Measurements from ENCODE around the gene PPP1R8.
A peak's percentile ranks its signal among the peaks of the same experiment; 100 is the strongest.
"Not testable (repeated sequence)": the region's sequence is repeated elsewhere in the genome, so short reads cannot be mapped to it uniquely, and the experiment has no call there.

Gene PPP1R8

GRCh38 chr1:27864264-27864895 lies 33.8 kb downstream of the PPP1R8 start:
- DNase-seq (ENCODE audit: low read depth), result no peak
- no peak for TF ChIP-seq CTCF (IDR thresholded peaks at IDR 0.05; ENCODE audit: low read length, missing control alignments)

GRCh38 chr1:27865821-27866220 lies 35.2 kb downstream of the PPP1R8 start:
- no peak for DNase-seq (ENCODE audit: low read depth)
- no peak for TF ChIP-seq CTCF (IDR thresholded peaks at IDR 0.05; ENCODE audit: low read length, missing control alignments)
- H3K4me3 ChIP-seq (replicated peaks; ENCODE audit: low read depth, low read length), result no peak overlapping the region

More at GRCh38 chr1:27864264-27864895, 33.8 kb downstream of the PPP1R8 start:
- H3K4me3 ChIP-seq (replicated peaks; ENCODE audit: low read depth, low read length), result no peak overlapping the region

GRCh38 chr1:27868556-27868931 lies 38.0 kb downstream of the PPP1R8 start:
- no peak for TF ChIP-seq CTCF (IDR thresholded peaks at IDR 0.05; ENCODE audit: low read length, missing control alignments)
- H3K4me3 ChIP-seq (replicated peaks; ENCODE audit: low read depth, low read length), result no peak overlapping the region
- no peak for DNase-seq (ENCODE audit: low read depth)

- no peak overlapping the region for H3K4me3 ChIP-seq (replicated peaks; ENCODE audit: low read depth, low read length)
- no peak for DNase-seq (ENCODE audit: low read depth)
- TF ChIP-seq CTCF (IDR thresholded peaks at IDR 0.05; ENCODE audit: low read length, missing control alignments), result no peak
These were observed 38.5 kb downstream of the PPP1R8 start for GRCh38 chr1:27868932-27869718.

- TF ChIP-seq CTCF (IDR thresholded peaks at IDR 0.05; ENCODE audit: low read length, missing control alignments), result no peak
- no peak for DNase-seq (ENCODE audit: low read depth)
- no peak overlapping the region for H3K4me3 ChIP-seq (replicated peaks; ENCODE audit: low read depth, low read length)
These were observed 39.1 kb downstream of the PPP1R8 start for GRCh38 chr1:27869719-27870085.

- not testable (repeated sequence) for H3K4me3 ChIP-seq (replicated peaks; ENCODE audit: low read depth, low read length); DNase-seq (ENCODE audit: low read depth)
These were observed 40.5 kb downstream of the PPP1R8 start for GRCh38 chr1:27871076-27871475.

GRCh38 chr1:27872059-27872801 lies 41.6 kb downstream of the PPP1R8 start, which contains the start of gene THEMIS2:
THEMIS2 (plus strand) TSS chr1:27872544; CDS start chr1:27872572, 28 bp downstream.
- TF ChIP-seq CTCF (IDR thresholded peaks at IDR 0.05; ENCODE audit: low read length, missing control alignments), result no peak
- peak; percentile 33 for DNase-seq (ENCODE audit: low read depth)
- H3K4me3 ChIP-seq (replicated peaks; ENCODE audit: low read depth, low read length), result peak within 1 kb of the TSS; percentile 72
